Spleen (tissue), 3 donors: ENCODE data around the gene ABCC10.

Experiments used
- POLR2A ChIP-seq, 3 donors: fragments of 450-650 bp; IDR thresholded peaks; one replicate each; pipeline ENCODE4 v1.5.1; 2017; ENCODE audit warnings: antibody characterized with exemption in 3 of 3, mild to moderate bottlenecking in 1 of 3
- POLR2AphosphoS5 ChIP-seq, 3 donors: sonication (generic); formaldehyde crosslinking; IDR thresholded peaks; one replicate each; pipeline ENCODE4 v1.5.1; 2017; ENCODE audit warnings: antibody characterized with exemption in 3 of 3

DNA sequence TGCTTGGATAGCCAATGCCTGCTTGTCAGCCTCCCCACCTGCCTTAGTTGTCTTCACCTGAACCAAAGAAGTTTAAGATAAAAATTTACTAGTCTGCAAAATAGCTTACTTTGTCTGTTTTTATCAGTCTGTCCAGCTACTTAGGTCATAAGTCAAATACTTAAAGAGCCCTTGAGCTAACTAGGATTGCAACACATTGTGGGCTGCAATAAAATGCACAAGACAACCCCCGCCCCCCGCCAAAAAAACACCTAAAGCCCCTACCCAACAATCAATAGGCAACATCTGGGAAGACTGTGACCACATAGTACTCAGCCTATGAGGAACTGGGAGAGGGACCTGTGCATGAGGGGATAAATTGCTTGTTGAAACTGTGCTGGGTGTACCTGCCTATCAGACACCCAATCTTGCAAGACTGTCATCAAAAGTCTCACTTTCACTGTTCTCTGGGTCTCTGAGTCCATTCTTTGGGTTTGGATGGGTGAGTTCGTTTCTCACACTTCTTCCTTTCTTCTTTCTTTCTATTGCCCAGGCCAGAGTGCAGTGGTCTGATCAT, 27.3 kb upstream of the ABCC10 start:
- no peak for TF ChIP-seq POLR2A (IDR thresholded peaks at IDR 0.05)
- no peak for TF ChIP-seq POLR2AphosphoS5 (IDR thresholded peaks at IDR 0.05)
